ENCODE data around the gene TLCD1.

Gene TLCD1

DNA sequence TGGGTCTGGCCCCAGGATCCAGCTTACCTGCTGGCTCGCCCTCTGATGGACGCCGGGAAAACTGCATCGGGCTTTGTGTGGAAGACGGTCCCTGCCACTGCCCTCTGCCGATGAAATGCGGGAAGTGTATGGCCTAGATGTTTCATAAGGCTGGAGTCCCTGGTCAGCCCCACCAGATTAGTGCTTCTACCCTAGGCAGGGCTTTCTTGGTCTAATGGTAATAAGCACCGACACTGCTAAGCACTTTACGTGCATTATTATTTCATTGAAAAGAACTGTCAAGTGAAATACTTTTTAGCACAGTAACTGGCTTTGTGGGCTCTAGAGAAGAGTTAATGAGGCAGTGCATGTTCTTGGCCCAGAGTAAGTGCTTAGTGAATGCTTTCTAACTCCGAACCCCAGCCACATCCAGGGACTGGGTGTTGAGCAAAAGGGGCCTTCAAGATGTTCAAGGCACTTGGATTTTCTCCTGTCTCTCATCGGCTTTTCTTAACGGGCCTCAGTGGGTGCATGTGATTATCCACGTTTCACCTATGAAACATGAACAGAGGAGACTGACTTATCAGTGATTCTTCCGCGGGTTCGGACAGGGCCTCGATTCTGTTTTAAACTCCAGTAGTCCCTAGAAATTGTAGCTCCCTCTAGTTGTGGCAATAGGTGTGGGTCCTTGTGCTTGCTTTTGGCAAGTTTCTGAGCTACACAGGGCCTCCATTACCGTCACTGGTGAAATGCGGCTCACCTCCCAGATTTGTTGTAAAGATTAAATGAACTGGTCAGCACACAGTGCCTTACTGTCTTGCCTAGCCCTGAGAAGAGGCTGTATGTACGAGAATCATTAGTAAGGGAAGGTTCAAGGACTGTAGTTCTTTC, 24.4 kb upstream of the TLCD1 start:
- Histone ChIP-seq H4K20me1 (ENCODE audit: low read depth, low read length) (peaks cover 7% of the 10 kb centered on the region), H3K9me3 (ENCODE audit: insufficient read depth, low read length) (no peaks in the 10 kb centered on the region), H3K9ac (ENCODE audit: low read length) (no peak overlapping the region; the same call in 1 of the 2 replicates), H2AFZ (ENCODE audit: low read depth, low read length, severe bottlenecking) (no peak overlapping the region), H3K36me3 (ENCODE audit: low read length) (peaks cover 21% of the 10 kb centered on the region), H3K9me2 (replicated peaks; ENCODE audit: insufficient read depth, low read length) (no peaks in the 10 kb centered on the region), H3K4me3 (ENCODE audit: insufficient read depth, low read length, poor library complexity, severe bottlenecking) (no peak overlapping the region), H3K4me2 (ENCODE audit: low read depth, low read length, poor library complexity, severe bottlenecking) (peak overlapping the region; percentile 31), H3K27me3 (ENCODE audit: low read length) (no peaks in the 10 kb centered on the region), H3F3A (ENCODE audit: insufficient read depth) (peaks cover 75% of the 10 kb centered on the region), H3K79me2 (ENCODE audit: insufficient read depth, low read length) (peaks cover 34% of the 10 kb centered on the region), H3K27ac (ENCODE audit: low read depth, low read length) (peak overlapping the region; percentile 99)
- TF ChIP-seq EZH2phosphoT487 (conservative IDR thresholded peaks at IDR 0.05; ENCODE audit: low read length) = no peak
- TF ChIP-seq, protein P1, sequence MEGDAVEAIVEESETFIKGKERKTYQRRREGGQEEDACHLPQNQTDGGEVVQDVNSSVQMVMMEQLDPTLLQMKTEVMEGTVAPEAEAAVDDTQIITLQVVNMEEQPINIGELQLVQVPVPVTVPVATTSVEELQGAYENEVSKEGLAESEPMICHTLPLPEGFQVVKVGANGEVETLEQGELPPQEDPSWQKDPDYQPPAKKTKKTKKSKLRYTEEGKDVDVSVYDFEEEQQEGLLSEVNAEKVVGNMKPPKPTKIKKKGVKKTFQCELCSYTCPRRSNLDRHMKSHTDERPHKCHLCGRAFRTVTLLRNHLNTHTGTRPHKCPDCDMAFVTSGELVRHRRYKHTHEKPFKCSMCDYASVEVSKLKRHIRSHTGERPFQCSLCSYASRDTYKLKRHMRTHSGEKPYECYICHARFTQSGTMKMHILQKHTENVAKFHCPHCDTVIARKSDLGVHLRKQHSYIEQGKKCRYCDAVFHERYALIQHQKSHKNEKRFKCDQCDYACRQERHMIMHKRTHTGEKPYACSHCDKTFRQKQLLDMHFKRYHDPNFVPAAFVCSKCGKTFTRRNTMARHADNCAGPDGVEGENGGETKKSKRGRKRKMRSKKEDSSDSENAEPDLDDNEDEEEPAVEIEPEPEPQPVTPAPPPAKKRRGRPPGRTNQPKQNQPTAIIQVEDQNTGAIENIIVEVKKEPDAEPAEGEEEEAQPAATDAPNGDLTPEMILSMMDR (IDR thresholded peaks at IDR 0.05; ENCODE audit: insufficient read depth, low read length, poor library complexity, severe bottlenecking) = peak; percentile 94

DNA sequence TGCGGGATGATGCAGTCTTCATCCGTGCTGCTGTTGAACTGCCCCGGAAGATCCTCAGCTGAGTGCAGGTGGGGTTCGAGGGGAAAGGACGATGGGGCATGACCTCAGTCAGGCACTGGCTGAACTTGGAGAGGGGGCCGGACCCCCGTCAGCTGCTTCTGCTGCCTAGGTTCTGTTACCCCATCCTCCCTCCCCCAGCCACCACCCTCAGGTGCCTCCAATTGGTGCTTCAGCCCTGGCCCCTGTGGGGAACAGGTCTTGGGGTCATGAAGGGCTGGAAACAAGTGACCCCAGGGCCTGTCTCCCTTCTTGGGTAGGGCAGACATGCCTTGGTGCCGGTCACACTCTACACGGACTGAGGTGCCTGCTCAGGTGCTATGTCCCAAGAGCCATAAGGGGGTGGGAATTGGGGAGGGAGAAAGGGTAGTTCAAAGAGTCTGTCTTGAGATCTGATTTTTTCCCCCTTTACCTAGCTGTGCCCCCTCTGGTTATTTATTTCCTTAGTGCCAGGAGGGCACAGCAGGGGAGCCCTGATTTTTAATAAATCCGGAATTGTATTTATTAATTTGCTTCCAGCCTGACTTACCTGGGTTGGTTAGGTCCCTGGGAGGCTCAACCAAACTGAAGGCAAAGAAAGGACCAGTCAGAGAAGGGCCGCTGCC, 23.6 kb upstream of the TLCD1 start:
- Histone ChIP-seq H4K20me1 (ENCODE audit: low read depth, low read length) (peaks cover 7% of the 10 kb centered on the region), H3K9ac (ENCODE audit: low read length) (peak overlapping the region; percentile 21; the same call in 1 of the 2 replicates), H3K27ac (ENCODE audit: low read depth, low read length) (peak overlapping the region; percentile 99), H3K9me3 (ENCODE audit: insufficient read depth, low read length) (no peaks in the 10 kb centered on the region), H3K4me3 (ENCODE audit: insufficient read depth, low read length, poor library complexity, severe bottlenecking) (no peak overlapping the region), H3K79me2 (ENCODE audit: insufficient read depth, low read length) (peaks cover 42% of the 10 kb centered on the region), H3K9me2 (replicated peaks; ENCODE audit: insufficient read depth, low read length) (no peaks in the 10 kb centered on the region), H3F3A (ENCODE audit: insufficient read depth) (peaks cover 82% of the 10 kb centered on the region), H3K27me3 (ENCODE audit: low read length) (no peaks in the 10 kb centered on the region), H2AFZ (ENCODE audit: low read depth, low read length, severe bottlenecking) (no peak overlapping the region), H3K4me2 (ENCODE audit: low read depth, low read length, poor library complexity, severe bottlenecking) (peak overlapping the region; percentile 31), H3K36me3 (ENCODE audit: low read length) (peaks cover 24% of the 10 kb centered on the region)
- TF ChIP-seq EZH2phosphoT487 (conservative IDR thresholded peaks at IDR 0.05; ENCODE audit: low read length) = no peak
- TF ChIP-seq, protein P1 (IDR thresholded peaks at IDR 0.05; ENCODE audit: insufficient read depth, low read length, poor library complexity, severe bottlenecking) = no peak

DNA sequence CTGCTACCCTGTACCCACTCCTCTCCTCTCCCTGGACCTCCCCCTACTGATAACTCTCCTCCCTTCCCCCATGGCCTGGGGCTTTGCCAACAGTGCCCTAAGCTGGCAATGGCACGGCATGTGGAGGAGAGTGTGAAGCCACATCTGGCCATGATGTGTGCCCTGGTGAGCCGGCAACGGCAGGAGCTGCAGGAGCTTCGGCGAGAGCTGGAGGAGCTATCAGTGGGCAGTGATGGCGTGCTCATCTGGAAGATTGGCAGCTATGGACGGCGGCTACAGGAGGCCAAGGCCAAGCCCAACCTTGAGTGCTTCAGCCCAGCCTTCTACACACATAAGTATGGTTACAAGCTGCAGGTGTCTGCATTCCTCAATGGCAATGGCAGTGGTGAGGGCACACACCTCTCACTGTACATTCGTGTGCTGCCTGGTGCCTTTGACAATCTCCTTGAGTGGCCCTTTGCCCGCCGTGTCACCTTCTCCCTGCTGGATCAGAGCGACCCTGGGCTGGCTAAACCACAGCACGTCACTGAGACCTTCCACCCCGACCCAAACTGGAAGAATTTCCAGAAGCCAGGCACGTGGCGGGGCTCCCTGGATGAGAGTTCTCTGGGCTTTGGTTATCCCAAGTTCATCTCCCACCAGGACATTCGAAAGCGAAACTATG, 23.0 kb upstream of the TLCD1 start:
- Histone ChIP-seq H3F3A (ENCODE audit: insufficient read depth) (peaks cover 85% of the 10 kb centered on the region), H3K4me3 (ENCODE audit: insufficient read depth, low read length, poor library complexity, severe bottlenecking) (no peak overlapping the region), H2AFZ (ENCODE audit: low read depth, low read length, severe bottlenecking) (no peak overlapping the region), H3K9ac (ENCODE audit: low read length) (peak overlapping the region; percentile 21; the same call in 1 of the 2 replicates), H4K20me1 (ENCODE audit: low read depth, low read length) (peaks cover 7% of the 10 kb centered on the region), H3K27me3 (ENCODE audit: low read length) (no peaks in the 10 kb centered on the region), H3K79me2 (ENCODE audit: insufficient read depth, low read length) (peaks cover 48% of the 10 kb centered on the region), H3K36me3 (ENCODE audit: low read length) (peaks cover 27% of the 10 kb centered on the region), H3K4me2 (ENCODE audit: low read depth, low read length, poor library complexity, severe bottlenecking) (peak overlapping the region; percentile 31), H3K9me3 (ENCODE audit: insufficient read depth, low read length) (no peaks in the 10 kb centered on the region), H3K27ac (ENCODE audit: low read depth, low read length) (peak overlapping the region; percentile 99), H3K9me2 (replicated peaks; ENCODE audit: insufficient read depth, low read length) (no peaks in the 10 kb centered on the region)
- TF ChIP-seq, protein P1 (IDR thresholded peaks at IDR 0.05; ENCODE audit: insufficient read depth, low read length, poor library complexity, severe bottlenecking) = no peak
